Measurements from ENCODE around the gene TMTC1. TPM values are rescaled to one million over a fixed set of nuclear protein-coding genes. Genes with fewer than 3 reads are reported as not detected.

TMTC1 gene
- total and polyA plus RNA-seq, 2 of the 8 experiments (the other 6 are each of a cell fraction or from before 2014, with no cell fraction given) = 15.4 to 20.8 TPM

- DNase-seq (ENCODE audit: low read depth in 1 of 2, low spot score in 2 of 2) (no peak), FAIRE-seq (no peak)
- no peaks in the 10 kb centered on the region for H3K23me2 ChIP-seq (ENCODE audit: low read depth, low read length)
- H4K5ac ChIP-seq (ENCODE audit: insufficient read length, low read depth, low read length) = no peak overlapping the region
- no peak overlapping the region for H3K4me3 ChIP-seq (ENCODE audit: extremely low read depth in 1 of 4, insufficient read depth in 2 of 4, low read depth in 3 of 4, low read length in 4 of 4)
- TF ChIP-seq RFX5 (IDR thresholded peaks at IDR 0.05; ENCODE audit: borderline replicate concordance, low read depth, low read length) = no peak
- TF ChIP-seq RXRA (IDR thresholded peaks at IDR 0.05; ENCODE audit: insufficient read depth, low read depth, low read length) = no peak
- H3K79me2 ChIP-seq (ENCODE audit: control insufficient read depth in 1 of 2, insufficient read depth in 2 of 2, low read length in 2 of 2) = no peaks in the 10 kb centered on the region
- no peak overlapping the region for H4K91ac ChIP-seq (replicated peaks; ENCODE audit: insufficient read length, low read length)
- WGBS, 2 experiments (ENCODE audit: extremely low coverage in 1 of 2, insufficient coverage in 1 of 2, insufficient read length in 1 of 2, insufficient replicate concordance in 2 of 2, low coverage in 1 of 2, low lambda C conversion rate in 2 of 2, missing lambda C conversion rate in 1 of 2) = 92% methylated on average over 3 of the region's 3 CpGs; no CpG with 5 or more reads in 1 of the 2 experiments
- H3K23ac ChIP-seq (ENCODE audit: insufficient read length) = no peak overlapping the region
- H3K79me1 ChIP-seq (ENCODE audit: low read depth, low read length) = no peaks in the 10 kb centered on the region
- H3K27ac ChIP-seq (ENCODE audit: low read depth, low read length) = no peak overlapping the region
- H2BK12ac ChIP-seq (ENCODE audit: low read depth, low read length) = no peak overlapping the region
- no peak overlapping the region for H3K14ac ChIP-seq (ENCODE audit: insufficient read length)
- H2BK20ac ChIP-seq (ENCODE audit: low read length) = no peak overlapping the region
- peaks cover 0 to 4% (median 0%) of the 10 kb centered on the region in 4 experiments; a peak in 1 of 8 replicates for H3K36me3 ChIP-seq (ENCODE audit: control insufficient read depth in 2 of 4, insufficient read depth in 4 of 4, low read length in 3 of 4)
- no peak overlapping the region for H2BK120ac ChIP-seq (replicated peaks; ENCODE audit: low read depth, low read length)
- ChIA-PET CTCF (ENCODE audit: partially characterized antibody) (interaction anchor here (1.2 kb wide), 1 partner anchor 59 kb away, joined by 3 read pairs; no protein-coding TSS in a partner anchor), POLR2A (ENCODE audit: partially characterized antibody) (no interaction called here)
- H3K4ac ChIP-seq (replicated peaks; ENCODE audit: insufficient read length, low read depth, low read length) = no peak overlapping the region
- H4K20me1 ChIP-seq (replicated peaks in 1 of 2; ENCODE audit: control insufficient read depth in 1 of 2, insufficient read depth in 2 of 2, low read length in 2 of 2) = no peaks in the 10 kb centered on the region
- no peak overlapping the region for H3K9ac ChIP-seq (replicated peaks in 1 of 4; ENCODE audit: extremely low read depth in 1 of 4, low read depth in 3 of 4, low read length in 3 of 4)
- H3K9me3 ChIP-seq (ENCODE audit: insufficient read depth in 2 of 2, low read depth in 1 of 2, low read length in 1 of 2) = peaks cover 15 to 20% of the 10 kb centered on the region in 2 experiments
- H2BK15ac ChIP-seq (ENCODE audit: low read length) = no peak overlapping the region
- H2BK5ac ChIP-seq (ENCODE audit: low read depth, low read length) = no peak overlapping the region
- no peak overlapping the region for H4K8ac ChIP-seq (ENCODE audit: extremely low read depth, insufficient read depth, low read length)
- H3K56ac ChIP-seq (replicated peaks; ENCODE audit: insufficient read length, low read depth, low read length) = no peak overlapping the region
- H3K18ac ChIP-seq (ENCODE audit: extremely low read depth, low read length) = no peak overlapping the region
- no peak overlapping the region for H2AFZ ChIP-seq (ENCODE audit: low read length)
- H2AK5ac ChIP-seq (ENCODE audit: low read depth, low read length) = no peak overlapping the region
- no peaks in the 10 kb centered on the region for H3K4me1 ChIP-seq (replicated peaks in 1 of 4; ENCODE audit: control insufficient read depth in 3 of 4, insufficient read depth in 4 of 4, low read length in 3 of 4)
- H3K27me3 ChIP-seq (replicated peaks in 1 of 4; ENCODE audit: control insufficient read depth in 3 of 4, extremely low read depth in 1 of 4, insufficient read depth in 3 of 4, low read length in 3 of 4) = no peaks in the 10 kb centered on the region
- H3K4me2 ChIP-seq (ENCODE audit: insufficient read depth in 1 of 2, low read depth in 2 of 2, low read length in 2 of 2) = no peak overlapping the region
Measured at GRCh38 chr12:29831173-29831572, 47.4 kb upstream of the TMTC1 start.
